ENCODE data around the gene CORO1C. TPM values are rescaled to one million over a fixed set of nuclear protein-coding genes. Genes with fewer than 3 reads are reported as not detected.

The CORO1C gene
- total RNA-seq, 1 donor from 2014 or later = 68.3 TPM

DNA sequence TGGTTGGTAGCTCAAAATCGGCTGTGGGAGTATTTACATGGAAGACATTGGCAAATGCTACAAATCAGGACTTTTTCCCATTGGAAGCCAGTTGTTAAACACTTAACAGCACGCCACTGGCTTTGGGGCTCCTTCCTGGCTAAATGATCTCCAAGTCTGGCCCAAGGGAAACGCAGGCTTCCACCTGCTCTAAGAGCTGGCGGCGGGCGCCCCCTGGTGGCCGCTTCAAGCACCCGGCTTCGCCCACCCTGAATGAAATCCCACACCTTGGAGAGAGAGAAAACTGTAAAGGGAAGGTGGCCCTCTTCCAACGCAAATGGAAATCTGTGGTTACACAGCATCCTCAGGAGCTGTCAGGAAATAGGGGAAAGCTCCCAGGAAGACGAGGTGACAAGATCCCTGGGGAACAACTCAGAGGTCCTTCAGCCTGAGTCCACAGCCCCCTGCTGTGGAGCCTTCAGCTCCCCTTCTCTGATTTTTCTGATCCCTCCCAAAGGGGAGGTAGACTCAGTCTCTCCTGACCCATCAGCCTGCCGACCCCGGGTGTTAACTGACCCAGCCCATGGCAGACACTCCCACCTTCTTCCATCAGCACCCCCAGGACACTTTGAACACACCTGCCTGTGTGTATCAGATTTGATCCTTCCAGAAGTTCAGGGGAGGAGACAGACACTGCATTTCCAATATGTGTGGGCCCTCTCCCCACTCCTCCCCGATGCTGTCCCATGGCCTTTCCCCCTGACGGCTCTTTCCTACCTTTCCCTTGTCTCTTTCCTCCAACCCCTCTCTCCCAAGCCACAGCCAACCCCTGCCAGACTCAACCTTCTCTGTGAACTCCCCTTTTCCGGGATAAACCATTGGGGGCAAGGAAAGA is 113.0 kb downstream of the CORO1C start:
- Mint-ChIP-seq H3K36me3 (ENCODE audit: low read depth) (peaks cover 8% of the 10 kb centered on the region), H3K9me3 (no peaks in the 10 kb centered on the region), H3K27ac (peak overlapping the region; percentile 53), H3K4me1 (peaks cover 70% of the 10 kb centered on the region), H3K4me3 (peak overlapping the region; percentile 19), H3K27me3 (no peaks in the 10 kb centered on the region)
- ChIA-PET POLR2A (interaction anchor here (0.6 to 9.7 kb wide), 14 partner anchors 10 to 434 kb away, joined by 3 to 182 read pairs (median 6); partner anchors contain the start of genes ISCU, SART3, SELPLG and USP30), CTCF (interaction anchor here (0.7 to 11.2 kb wide), 28 partner anchors 9 to 475 kb away, joined by 3 to 338 read pairs (median 5); partner anchors contain the start of genes ALKBH2, ISCU, SART3 and SELPLG)
- ATAC-seq (ENCODE audit: low read depth) (peak; percentile 40), DNase-seq (peak; percentile 76)
- TF ChIP-seq, protein P1, sequence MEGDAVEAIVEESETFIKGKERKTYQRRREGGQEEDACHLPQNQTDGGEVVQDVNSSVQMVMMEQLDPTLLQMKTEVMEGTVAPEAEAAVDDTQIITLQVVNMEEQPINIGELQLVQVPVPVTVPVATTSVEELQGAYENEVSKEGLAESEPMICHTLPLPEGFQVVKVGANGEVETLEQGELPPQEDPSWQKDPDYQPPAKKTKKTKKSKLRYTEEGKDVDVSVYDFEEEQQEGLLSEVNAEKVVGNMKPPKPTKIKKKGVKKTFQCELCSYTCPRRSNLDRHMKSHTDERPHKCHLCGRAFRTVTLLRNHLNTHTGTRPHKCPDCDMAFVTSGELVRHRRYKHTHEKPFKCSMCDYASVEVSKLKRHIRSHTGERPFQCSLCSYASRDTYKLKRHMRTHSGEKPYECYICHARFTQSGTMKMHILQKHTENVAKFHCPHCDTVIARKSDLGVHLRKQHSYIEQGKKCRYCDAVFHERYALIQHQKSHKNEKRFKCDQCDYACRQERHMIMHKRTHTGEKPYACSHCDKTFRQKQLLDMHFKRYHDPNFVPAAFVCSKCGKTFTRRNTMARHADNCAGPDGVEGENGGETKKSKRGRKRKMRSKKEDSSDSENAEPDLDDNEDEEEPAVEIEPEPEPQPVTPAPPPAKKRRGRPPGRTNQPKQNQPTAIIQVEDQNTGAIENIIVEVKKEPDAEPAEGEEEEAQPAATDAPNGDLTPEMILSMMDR (IDR thresholded peaks at IDR 0.05) = peak; percentile 60
- intact Hi-C loops (cut with micrococcal nuclease) = loop anchor here (1.0 to 5.0 kb wide), 6 partner anchors 28 to 626 kb away; partner anchors contain the start of genes ALKBH2 and SSH1

DNA sequence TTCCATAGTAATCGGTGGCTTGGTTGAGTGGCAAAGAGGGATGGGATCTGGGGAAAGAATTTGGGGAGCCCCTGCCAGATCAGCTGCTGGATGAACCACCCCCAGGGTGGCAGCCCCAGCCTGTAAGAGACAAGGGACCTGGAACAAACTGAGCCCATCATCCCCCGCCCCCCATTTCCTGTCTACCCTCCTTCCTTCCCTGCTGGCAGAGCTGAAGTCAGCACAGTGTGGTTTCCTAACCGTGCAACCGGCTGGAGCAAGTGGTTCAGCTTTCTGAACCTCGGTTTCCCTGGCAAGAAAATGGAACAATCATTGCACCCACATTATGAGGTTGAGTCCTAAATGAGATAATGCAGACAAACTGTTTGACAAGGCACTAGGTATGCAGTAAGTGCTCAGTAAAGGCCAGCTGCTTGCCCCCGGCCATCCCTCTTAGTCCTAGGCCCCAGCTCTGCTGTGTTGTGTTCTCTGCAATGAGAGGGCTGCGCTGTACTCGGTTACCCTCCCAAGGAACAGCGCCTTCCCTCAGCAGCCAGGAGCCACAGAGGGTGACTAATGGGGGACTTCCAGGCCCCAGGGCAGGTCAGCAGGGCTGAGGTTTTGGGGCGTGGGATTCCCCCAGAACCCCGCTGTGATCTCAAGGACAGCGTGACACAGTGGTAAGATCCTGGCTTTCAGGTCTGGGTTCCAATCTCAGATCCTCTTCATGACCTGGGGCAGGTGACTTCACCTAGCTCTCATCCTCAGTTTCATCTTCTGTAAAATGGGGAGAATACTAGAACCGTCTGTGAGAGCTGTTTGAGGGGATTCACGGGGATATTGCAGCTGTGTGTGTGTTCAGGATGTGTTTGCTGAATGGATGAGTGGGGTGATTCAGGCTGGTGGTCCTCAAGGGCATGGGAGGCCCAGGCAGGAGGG is 114.1 kb downstream of the CORO1C start:
- peak overlapping the region; percentile 88 for H3K27ac Mint-ChIP-seq
- DNase-seq = peak; percentile 65
- peak overlapping the region; percentile 44 for H3K4me3 Mint-ChIP-seq
- H3K36me3 Mint-ChIP-seq (ENCODE audit: low read depth) = no peaks in the 10 kb centered on the region
- no peaks in the 10 kb centered on the region for H3K27me3 Mint-ChIP-seq
- TF ChIP-seq, protein P1 (IDR thresholded peaks at IDR 0.05) = no peak
- ChIA-PET CTCF (interaction anchor here (0.6 to 11.2 kb wide), 28 partner anchors 8 to 1348 kb away, joined by 3 to 338 read pairs (median 5); partner anchors contain the start of genes ALKBH2, ISCU, SART3 and SELPLG), POLR2A (interaction anchor here (0.5 to 9.7 kb wide), 15 partner anchors 11 to 438 kb away, joined by 3 to 182 read pairs (median 5); partner anchors contain the start of genes ISCU, SART3, SELPLG and USP30)
- intact Hi-C loops (cut with micrococcal nuclease) = loop anchor here (1.0 to 5.0 kb wide), 6 partner anchors 16 to 625 kb away; partner anchors contain the start of genes ALKBH2, FICD, SELPLG and SSH1
- peaks cover 76% of the 10 kb centered on the region for H3K4me1 Mint-ChIP-seq
- H3K9me3 Mint-ChIP-seq = no peaks in the 10 kb centered on the region
- ATAC-seq (ENCODE audit: low read depth) = peak; percentile 85

DNA sequence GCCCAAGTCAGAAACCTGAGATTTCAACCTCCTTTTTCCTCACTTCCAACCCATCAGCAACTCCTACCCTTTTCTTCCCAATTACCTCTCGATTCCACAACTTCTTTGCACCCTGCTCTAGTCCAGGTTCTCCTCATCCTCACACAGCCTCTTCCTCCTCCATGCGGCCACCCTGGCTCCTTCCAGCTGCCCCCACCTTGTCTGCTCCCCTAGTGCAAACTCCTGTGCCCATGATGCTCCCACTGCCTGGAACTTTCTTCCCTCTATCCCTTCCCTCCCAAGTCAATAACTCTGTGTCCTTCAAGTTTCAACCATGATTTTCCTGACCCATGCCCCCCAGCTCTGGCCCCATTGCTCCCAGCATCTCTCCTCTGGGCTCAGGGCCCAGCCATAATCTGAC is 115.0 kb downstream of the CORO1C start:
- H3K9me3 Mint-ChIP-seq = no peaks in the 10 kb centered on the region
- peaks cover 76% of the 10 kb centered on the region for H3K4me1 Mint-ChIP-seq

DNA sequence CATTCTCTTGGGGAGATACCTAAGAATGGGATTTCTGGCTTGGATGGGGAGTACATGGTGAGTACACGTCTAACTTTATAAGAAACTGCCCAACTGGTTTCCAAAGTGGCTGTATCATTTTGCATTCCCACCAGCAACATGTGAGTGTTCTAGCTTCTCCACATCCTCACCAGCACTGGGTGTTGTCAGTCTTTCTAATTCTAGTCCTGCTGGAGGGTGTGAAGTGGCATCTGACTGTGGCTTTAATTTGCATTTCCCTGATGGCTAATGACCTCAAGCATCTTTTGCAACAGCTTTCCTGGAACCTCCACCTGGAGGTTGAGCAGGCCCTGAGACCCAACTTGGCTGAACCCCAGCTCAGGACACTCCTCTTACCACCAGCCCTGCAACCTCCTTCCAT is 115.4 kb downstream of the CORO1C start:
- ATAC-seq (ENCODE audit: low read depth) (no peak), DNase-seq (no peak)
- ChIA-PET CTCF (interaction anchor here (5.9 to 11.2 kb wide), 3 partner anchors 21 to 49 kb away, joined by 38 to 338 read pairs (median 137); partner anchors contain the start of genes ISCU, SART3 and SELPLG), POLR2A (interaction anchor here (0.6 to 9.7 kb wide), 4 partner anchors 17 to 72 kb away, joined by 4 to 182 read pairs (median 116); partner anchors contain the start of genes ISCU, SART3 and SELPLG)
- TF ChIP-seq, protein P1 (IDR thresholded peaks at IDR 0.05) = no peak
- no peaks in the 10 kb centered on the region for H3K27me3 Mint-ChIP-seq
- no peaks in the 10 kb centered on the region for H3K9me3 Mint-ChIP-seq
- H3K4me1 Mint-ChIP-seq = peaks cover 72% of the 10 kb centered on the region
- peak overlapping the region; percentile 88 for H3K27ac Mint-ChIP-seq
- no peaks in the 10 kb centered on the region for H3K36me3 Mint-ChIP-seq (ENCODE audit: low read depth)
- intact Hi-C loops (cut with micrococcal nuclease) = loop anchor here (2.0 to 5.0 kb wide), 4 partner anchors 101 to 624 kb away; partner anchors contain the start of genes ALKBH2, FICD and SSH1
- H3K4me3 Mint-ChIP-seq = no peak overlapping the region

More for the DNA sequence above, 115.0 kb downstream of the CORO1C start:
- CTCF ChIA-PET = interaction anchor here (0.6 to 11.2 kb wide), 6 partner anchors 11 to 1349 kb away, joined by 3 to 338 read pairs (median 30); partner anchors contain the start of genes ISCU, SART3 and SELPLG
- TF ChIP-seq, protein P1 (IDR thresholded peaks at IDR 0.05) = no peak
- POLR2A ChIA-PET = interaction anchor here (0.6 to 9.7 kb wide), 8 partner anchors 16 to 210 kb away, joined by 3 to 182 read pairs (median 34); partner anchors contain the start of genes ISCU, SART3 and SELPLG
- ATAC-seq (ENCODE audit: low read depth) = no peak
- peak overlapping the region; percentile 88 for H3K27ac Mint-ChIP-seq
- intact Hi-C loops (cut with micrococcal nuclease) = loop anchor here (2.0 to 5.0 kb wide), 4 partner anchors 102 to 624 kb away; partner anchors contain the start of genes ALKBH2, FICD and SSH1
- peak overlapping the region; percentile 44 for H3K4me3 Mint-ChIP-seq
- H3K36me3 Mint-ChIP-seq (ENCODE audit: low read depth) = no peaks in the 10 kb centered on the region
- DNase-seq = no peak
- H3K27me3 Mint-ChIP-seq = no peaks in the 10 kb centered on the region
